Epithelial cell of proximal tubule (primary cell): ENCODE data around the gene KCNH8. TPM values are rescaled to one million over a fixed set of nuclear protein-coding genes. Genes with fewer than 3 reads are reported as not detected.

Experiments
- DNase-seq: peaks from one replicate; pipeline ENCODE4 v3.0.0-alpha.2; 2011; ENCODE audit warnings: low read depth
- H3K4me3 ChIP-seq: 2 replicates; pipeline ENCODE4 v1.5.1; 2011; ENCODE audit warnings: low read depth, mild to moderate bottlenecking, low read length
- total RNA-seq: library from RNA; depleted of rRNA; stranded (reverse); fragments of >200 nt; gene quantifications from 2 replicates; pipeline ENCODE4 v1.2.3, GENCODE V29; 2015
- TF ChIP-seq, protein P1 (sequence below): conservative IDR thresholded peaks from 2 replicates; pipeline ENCODE4 v1.5.1; 2012; ENCODE audit warnings: low read depth, mild to moderate bottlenecking, low read length

The KCNH8 gene
- total RNA-seq, 1 donor from 2014 or later = 0.40 TPM

- TF ChIP-seq, protein P1, sequence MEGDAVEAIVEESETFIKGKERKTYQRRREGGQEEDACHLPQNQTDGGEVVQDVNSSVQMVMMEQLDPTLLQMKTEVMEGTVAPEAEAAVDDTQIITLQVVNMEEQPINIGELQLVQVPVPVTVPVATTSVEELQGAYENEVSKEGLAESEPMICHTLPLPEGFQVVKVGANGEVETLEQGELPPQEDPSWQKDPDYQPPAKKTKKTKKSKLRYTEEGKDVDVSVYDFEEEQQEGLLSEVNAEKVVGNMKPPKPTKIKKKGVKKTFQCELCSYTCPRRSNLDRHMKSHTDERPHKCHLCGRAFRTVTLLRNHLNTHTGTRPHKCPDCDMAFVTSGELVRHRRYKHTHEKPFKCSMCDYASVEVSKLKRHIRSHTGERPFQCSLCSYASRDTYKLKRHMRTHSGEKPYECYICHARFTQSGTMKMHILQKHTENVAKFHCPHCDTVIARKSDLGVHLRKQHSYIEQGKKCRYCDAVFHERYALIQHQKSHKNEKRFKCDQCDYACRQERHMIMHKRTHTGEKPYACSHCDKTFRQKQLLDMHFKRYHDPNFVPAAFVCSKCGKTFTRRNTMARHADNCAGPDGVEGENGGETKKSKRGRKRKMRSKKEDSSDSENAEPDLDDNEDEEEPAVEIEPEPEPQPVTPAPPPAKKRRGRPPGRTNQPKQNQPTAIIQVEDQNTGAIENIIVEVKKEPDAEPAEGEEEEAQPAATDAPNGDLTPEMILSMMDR = no peak
- DNase-seq = no peak
- no peak overlapping the region for H3K4me3 ChIP-seq
These were observed 246.6 kb downstream of the KCNH8 start for GRCh38 chr3:19394946-19395345.

DNA sequence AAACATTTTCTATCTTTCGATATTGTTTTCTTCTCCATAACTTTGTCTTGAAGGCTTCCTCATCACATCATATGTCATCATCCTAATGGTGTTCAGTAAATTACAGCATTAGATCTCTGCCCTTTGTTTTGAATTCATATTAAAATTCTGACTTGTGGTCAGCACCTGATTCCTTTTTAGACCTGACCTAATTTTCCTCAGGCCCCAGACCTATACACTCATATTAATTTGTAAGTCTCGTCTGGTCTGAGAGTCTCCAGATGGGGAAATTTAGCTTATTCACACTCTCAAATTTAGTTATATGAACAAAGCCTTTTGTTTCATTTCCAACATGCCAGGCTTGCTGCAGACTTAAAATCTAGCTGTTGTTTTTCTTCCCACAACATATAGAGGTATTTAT lies 248.4 kb downstream of the KCNH8 start:
- TF ChIP-seq, protein P1 = no peak
- no peak overlapping the region for H3K4me3 ChIP-seq
- no peak for DNase-seq

- no peak overlapping the region for H3K4me3 ChIP-seq
- TF ChIP-seq, protein P1 = no peak
- peak; percentile 32 for DNase-seq
These were observed 251.0 kb downstream of the KCNH8 start for GRCh38 chr3:19399356-19399755.

- DNase-seq = no peak
- TF ChIP-seq, protein P1 = no peak
- H3K4me3 ChIP-seq = no peak overlapping the region
These were observed 251.5 kb downstream of the KCNH8 start for GRCh38 chr3:19399836-19400235.

- DNase-seq = no peak
- TF ChIP-seq, protein P1 = no peak
- H3K4me3 ChIP-seq = no peak overlapping the region
These were observed 271.8 kb downstream of the KCNH8 start for GRCh38 chr3:19420159-19420558.

DNA sequence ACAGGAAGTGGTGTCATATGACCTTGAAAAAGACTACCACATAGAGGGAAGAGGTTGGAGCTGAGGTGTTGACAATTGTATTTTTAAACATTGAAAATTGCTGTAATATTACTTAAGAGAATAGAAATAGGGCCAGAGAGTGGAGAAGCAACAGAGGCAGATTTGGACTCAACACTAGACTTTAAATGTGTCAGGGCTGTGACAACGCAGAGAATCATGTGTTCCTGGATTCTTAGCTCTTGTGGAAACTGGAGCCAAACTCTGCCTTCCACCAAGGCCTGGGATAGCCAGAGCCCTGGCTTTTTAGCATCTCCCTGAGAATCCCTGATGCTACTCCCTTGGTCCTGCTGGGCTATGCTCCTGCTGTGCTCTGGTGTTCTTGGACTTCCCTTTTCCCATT lies 277.5 kb downstream of the KCNH8 start:
- TF ChIP-seq, protein P1 = no peak
- no peak for DNase-seq
- H3K4me3 ChIP-seq = no peak overlapping the region

DNA sequence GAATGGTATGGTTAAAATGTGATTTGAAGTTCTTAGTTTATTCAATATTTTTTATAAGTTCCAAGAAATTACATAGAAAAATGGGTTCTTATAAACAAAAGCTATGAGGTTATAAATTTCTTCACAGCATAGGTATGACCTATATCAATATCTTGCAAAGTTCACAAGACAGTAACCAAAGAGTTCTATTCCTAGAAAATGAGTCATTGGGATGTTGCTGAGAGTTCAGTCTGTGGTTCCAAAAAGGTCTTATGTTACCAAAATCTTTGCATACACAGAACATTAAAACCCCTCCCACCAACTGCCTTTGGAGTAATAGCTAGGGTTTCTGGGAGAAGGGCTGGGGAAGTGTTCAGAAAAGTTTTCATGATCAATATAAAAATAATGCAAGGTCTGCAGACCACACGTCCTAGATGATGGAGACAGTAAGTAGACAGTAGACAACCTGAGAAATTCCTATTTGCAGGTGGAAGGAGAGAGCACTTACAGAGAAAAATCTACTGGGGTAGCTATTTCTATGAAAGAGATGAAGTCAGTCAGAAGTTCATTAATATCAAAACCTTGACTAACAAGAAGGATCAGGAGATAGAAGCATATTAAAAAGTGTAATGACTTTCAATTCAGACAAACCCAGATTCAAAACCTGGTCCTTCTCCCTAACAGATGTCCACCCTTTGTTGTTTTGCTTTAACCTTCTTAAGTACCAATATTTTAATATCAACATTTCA lies 279.3 kb downstream of the KCNH8 start:
- no peak for DNase-seq
- no peak overlapping the region for H3K4me3 ChIP-seq
- TF ChIP-seq, protein P1 = no peak
